Measurements from ENCODE around the gene CLEC16A. TPM values are rescaled to one million over a fixed set of nuclear protein-coding genes. Genes with fewer than 3 reads are reported as not detected.
"Not testable (repeated sequence)": the region's sequence is repeated elsewhere in the genome, so short reads cannot be mapped to it uniquely, and the experiment has no call there.

CLEC16A gene
- total RNA-seq, 3 donors from 2014 or later: 20.0 to 35.3 (median 33.1) TPM

DNA sequence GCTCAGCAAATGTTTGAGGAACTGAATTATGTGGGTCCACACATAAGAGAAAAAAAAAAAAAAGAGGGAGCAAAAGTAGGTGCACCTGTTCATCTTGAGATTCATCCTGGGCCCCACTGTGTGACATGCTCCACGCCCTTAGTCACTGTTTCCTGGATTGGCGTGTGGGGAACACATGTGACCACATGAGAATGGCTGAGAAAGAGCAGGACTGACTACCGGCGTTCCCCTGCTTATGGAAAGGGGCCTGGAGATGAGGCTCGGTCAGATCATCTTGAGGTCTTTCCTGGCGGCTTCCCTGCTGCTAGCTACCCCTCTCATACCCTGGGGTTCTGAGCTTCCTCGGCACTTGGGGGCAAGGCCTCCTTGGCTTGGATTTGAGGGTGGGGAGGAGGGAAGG lies 6.0 kb upstream of the CLEC16A start:
- no peak for DNase-seq (ENCODE audit: low spot score in 2 of 2)
- peaks cover 19 to 44% of the 10 kb centered on the region in 2 donors for H3K4me1 ChIP-seq
- TF ChIP-seq POLR2A (IDR thresholded peaks at IDR 0.05): no peak
- TF ChIP-seq, protein P1, sequence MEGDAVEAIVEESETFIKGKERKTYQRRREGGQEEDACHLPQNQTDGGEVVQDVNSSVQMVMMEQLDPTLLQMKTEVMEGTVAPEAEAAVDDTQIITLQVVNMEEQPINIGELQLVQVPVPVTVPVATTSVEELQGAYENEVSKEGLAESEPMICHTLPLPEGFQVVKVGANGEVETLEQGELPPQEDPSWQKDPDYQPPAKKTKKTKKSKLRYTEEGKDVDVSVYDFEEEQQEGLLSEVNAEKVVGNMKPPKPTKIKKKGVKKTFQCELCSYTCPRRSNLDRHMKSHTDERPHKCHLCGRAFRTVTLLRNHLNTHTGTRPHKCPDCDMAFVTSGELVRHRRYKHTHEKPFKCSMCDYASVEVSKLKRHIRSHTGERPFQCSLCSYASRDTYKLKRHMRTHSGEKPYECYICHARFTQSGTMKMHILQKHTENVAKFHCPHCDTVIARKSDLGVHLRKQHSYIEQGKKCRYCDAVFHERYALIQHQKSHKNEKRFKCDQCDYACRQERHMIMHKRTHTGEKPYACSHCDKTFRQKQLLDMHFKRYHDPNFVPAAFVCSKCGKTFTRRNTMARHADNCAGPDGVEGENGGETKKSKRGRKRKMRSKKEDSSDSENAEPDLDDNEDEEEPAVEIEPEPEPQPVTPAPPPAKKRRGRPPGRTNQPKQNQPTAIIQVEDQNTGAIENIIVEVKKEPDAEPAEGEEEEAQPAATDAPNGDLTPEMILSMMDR (IDR thresholded peaks at IDR 0.05): no peak
- peak overlapping the region; percentile 8 to 94 (median 28) for H3K4me3 ChIP-seq
- H3K27me3 ChIP-seq: no peaks in the 10 kb centered on the region
- H3K27ac ChIP-seq: peak overlapping the region; percentile 16 to 62
- no peaks in the 10 kb centered on the region for H3K9me3 ChIP-seq
- H3K36me3 ChIP-seq: no peaks in the 10 kb centered on the region
- intact Hi-C loops (cut with DNase I; ENCODE audit: low total_unique reads): no loop called here

DNA sequence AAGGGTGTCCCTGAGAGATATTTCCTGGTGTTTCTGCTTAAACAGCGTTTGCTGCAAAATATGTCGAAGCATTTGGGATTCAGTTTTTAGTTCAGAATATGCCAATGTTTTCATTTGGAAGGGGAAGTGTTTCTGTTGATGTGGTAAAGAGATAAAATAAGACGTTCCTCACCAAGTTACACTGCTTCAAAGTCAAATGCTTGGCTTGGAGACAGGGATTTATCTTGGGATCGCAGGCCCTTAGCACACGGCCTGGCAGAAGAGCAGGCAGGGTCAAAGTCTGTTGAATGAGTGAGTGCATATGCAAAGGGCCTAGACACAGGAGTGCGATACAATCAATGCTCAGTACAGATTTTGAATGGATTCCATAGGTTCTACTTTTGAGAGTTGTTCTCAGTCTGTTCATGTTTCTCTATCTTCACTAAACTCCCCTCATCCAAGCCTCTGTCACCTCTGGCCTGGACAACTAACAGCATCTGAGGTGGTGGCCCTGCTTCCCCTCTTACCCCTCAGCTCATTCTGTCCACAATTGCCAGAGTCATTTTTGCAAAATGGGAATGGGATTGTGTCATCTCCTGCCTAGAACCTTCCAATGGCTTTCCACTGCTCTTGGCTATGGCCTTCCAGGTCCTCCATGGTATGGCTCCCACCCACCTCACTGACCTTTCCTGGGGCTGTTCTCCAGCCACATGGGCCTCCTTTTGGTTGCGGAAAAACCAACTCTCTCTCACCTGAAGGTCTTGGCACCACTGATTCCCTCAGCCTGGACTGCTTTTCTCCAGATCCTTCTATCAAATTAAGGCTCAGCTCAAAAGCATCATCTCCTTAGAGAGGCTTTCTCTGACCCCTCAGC lies 5.3 kb upstream of the CLEC16A start:
- Histone ChIP-seq H3K27me3 (no peaks in the 10 kb centered on the region), H3K9me3 (no peaks in the 10 kb centered on the region), H3K27ac (peak overlapping the region; percentile 16 to 62), H3K36me3 (no peaks in the 10 kb centered on the region), H3K4me3 (peak overlapping the region; percentile 72 to 94 (median 73)), H3K4me1 (peaks cover 19 to 46% of the 10 kb centered on the region in 2 donors)
- TF ChIP-seq, protein P1 (IDR thresholded peaks at IDR 0.05): no peak
- TF ChIP-seq POLR2AphosphoS5 (IDR thresholded peaks at IDR 0.05) (no peak), POLR2A (IDR thresholded peaks at IDR 0.05) (no peak)
- DNase-seq (ENCODE audit: low spot score in 2 of 2): no peak
- intact Hi-C loops (cut with DNase I; ENCODE audit: low total_unique reads): no loop called here

DNA sequence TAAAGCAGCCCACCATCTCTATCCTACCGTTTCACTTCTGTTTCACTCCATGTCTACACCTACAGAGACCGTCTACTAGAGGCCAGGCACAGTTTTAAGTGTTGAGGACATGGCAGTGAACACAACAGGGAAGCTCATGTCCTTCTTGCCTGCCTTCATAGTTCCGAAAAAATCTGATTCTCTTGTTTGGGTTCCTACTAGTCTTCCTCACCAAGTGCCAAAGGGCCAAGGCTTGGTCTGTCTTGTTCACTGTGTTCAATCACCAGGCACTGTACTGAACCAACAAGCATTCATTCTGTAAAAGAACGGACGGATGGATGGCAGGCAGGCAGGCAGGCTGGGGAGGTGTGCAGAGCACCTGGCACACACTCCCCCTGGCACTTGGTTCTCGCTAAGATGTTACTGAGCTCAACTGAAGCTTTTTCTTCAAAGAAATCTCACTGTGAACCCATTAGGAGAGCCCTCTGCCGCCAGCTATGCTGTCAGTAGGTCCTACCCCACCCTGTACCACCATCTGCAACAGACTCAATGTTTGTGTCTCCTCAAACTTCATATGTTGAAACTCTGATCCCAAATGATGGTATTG lies 4.6 kb upstream of the CLEC16A start:
- TF ChIP-seq, protein P1 (IDR thresholded peaks at IDR 0.05): no peak
- no peak for TF ChIP-seq POLR2AphosphoS5 (IDR thresholded peaks at IDR 0.05)
- Histone ChIP-seq H3K36me3 (no peaks in the 10 kb centered on the region), H3K4me1 (peaks cover 19 to 46% of the 10 kb centered on the region in 2 donors), H3K4me3 (peak overlapping the region; percentile 72 to 94 (median 73)), H3K27me3 (no peaks in the 10 kb centered on the region), H3K27ac (peak overlapping the region; percentile 16 to 84), H3K9me3 (no peaks in the 10 kb centered on the region)
- intact Hi-C loops (cut with DNase I; ENCODE audit: low total_unique reads): no loop called here
- DNase-seq (ENCODE audit: low spot score in 2 of 2): no peak

DNA sequence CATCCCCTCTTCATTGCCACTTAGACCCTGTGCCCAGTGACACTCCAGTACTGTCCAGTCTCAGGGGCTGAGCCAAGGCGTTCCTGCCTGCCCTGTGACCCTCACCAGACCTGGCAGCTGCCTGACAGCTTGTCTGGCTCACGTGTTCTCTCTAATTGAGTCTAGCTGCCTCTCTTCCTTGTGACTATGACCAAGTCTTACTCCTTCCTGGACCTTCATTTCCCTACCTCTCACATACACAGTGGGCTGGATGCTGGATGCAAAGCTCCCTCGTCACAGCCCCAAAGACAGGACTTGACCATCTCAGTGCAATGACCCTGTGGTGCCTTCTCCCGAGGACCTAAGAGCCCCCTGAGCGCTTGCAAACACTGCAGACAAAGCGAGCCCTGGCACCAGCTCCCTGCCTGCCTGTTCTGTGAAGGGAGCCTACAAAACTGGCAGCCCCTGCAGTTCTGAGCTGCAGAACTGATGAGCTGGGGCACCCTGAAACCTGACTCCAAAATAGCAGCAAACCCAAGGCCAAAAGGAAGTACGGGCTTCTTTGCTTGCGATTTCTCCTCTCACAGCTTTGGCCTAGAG lies 3.8 kb upstream of the CLEC16A start:
- no peak for DNase-seq (ENCODE audit: low spot score in 2 of 2)
- Histone ChIP-seq H3K9me3 (no peaks in the 10 kb centered on the region), H3K36me3 (no peaks in the 10 kb centered on the region), H3K4me1 (peaks cover 19 to 45% of the 10 kb centered on the region in 2 donors), H3K27me3 (no peaks in the 10 kb centered on the region), H3K4me3 (peak overlapping the region; percentile 72 to 94 (median 73)), H3K27ac (peak overlapping the region; percentile 16 to 84)
- TF ChIP-seq POLR2AphosphoS5 (IDR thresholded peaks at IDR 0.05) (peak in 1 of 3 donors; percentile 25), POLR2A (IDR thresholded peaks at IDR 0.05) (no peak)
- intact Hi-C loops (cut with DNase I; ENCODE audit: low total_unique reads): no loop called here

DNA sequence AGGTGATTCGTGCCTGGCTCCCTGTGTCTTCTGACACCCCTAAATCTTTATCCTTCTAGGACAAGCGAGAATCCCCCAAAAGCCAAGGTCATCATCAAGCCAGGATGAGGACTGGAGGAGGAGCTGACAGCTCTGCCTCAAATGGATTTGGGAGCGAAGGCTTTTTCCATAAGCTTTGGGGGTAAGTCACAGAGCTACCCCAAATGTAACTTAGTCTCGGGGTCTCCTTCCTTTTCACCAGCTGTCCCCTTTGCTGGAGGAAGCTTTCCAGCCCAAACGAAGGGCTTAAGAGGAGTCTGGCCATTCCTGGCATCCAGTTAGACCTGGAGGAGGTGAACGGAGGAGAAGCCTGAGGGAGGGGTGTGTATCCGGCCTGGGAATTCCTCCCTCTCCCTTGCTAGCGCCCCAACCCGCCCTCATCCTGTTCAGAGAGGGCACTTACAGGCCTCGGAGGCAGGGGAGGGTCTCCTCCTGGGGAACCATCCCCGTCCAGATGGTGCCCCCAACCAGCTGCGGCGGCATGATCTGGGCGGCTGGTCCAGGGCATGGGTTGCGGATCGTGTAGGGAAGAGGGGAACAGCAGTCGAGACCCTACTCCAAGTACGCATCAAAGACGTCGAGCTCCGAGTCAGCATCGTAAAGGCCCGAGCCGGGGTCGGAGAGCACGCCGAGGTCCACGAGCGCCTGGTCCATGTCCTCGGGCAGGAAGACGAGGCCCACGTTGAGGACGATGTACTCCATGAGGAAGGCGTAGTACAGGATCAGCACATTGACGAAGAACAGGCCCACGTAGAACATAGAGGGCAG lies 3.0 kb upstream of the CLEC16A start:
- peak overlapping the region; percentile 72 to 94 (median 73) for H3K4me3 ChIP-seq
- intact Hi-C loops (cut with DNase I; ENCODE audit: low total_unique reads): no loop called here
- no peaks in the 10 kb centered on the region for H3K36me3 ChIP-seq
- no peak for DNase-seq (ENCODE audit: low spot score in 2 of 2)
- TF ChIP-seq POLR2A (IDR thresholded peaks at IDR 0.05) (no peak), POLR2AphosphoS5 (IDR thresholded peaks at IDR 0.05) (no peak)
- TF ChIP-seq, protein P1 (IDR thresholded peaks at IDR 0.05): no peak
- H3K27me3 ChIP-seq: no peaks in the 10 kb centered on the region
- no peaks in the 10 kb centered on the region for H3K9me3 ChIP-seq
- H3K4me1 ChIP-seq: peaks cover 19 to 48% of the 10 kb centered on the region in 2 donors
- peak overlapping the region; percentile 16 to 84 for H3K27ac ChIP-seq

DNA sequence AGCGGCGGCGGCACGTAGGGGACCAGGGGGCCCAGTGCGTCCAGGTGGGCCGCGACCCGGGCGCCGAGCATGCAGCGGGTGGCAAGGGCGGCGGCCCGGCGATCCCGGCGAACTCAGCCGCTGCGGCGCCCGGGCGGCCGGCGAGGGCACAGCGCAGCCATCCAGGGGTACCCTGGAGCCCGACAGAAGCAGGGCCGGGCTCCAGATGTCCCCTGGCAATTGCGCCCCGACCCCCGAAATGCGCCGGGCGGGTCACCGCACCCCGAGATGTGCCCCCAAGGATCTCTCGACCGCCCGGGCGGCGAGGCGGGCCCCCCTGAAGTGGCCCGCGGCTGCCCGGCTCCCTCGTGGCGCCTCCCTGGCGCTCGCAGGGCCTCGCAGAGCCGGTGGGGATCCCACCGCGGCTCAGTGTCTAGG lies 2.4 kb upstream of the CLEC16A start:
- H3K27me3 ChIP-seq; DNase-seq (ENCODE audit: low spot score in 2 of 2); H3K36me3 ChIP-seq; intact Hi-C loops (cut with DNase I; ENCODE audit: low total_unique reads); H3K9me3 ChIP-seq: not testable (repeated sequence)
- H3K27ac ChIP-seq: peak overlapping the region; percentile 83 to 84
- peak overlapping the region; percentile 72 to 94 (median 73) for H3K4me3 ChIP-seq
- peaks cover 19 to 48% of the 10 kb centered on the region in 2 donors for H3K4me1 ChIP-seq

Measured in breast epithelium (tissue), 4 donors.